Ectodermal cell (in vitro differentiated cells): ENCODE measurements around the gene ACTL6A.
A peak's percentile ranks its signal among the peaks of the same experiment; 100 is the strongest.

Experiments
- H3K27ac ChIP-seq: 2 replicates; pipeline ENCODE4 v1.7.0; 2013; ENCODE audit warnings: mild to moderate bottlenecking, low read depth, low read length; ENCODE audit not compliant: insufficient read depth, poor library complexity, severe bottlenecking
- H3K27me3 ChIP-seq: 2 replicates; pipeline ENCODE4 v1.7.0; 2013; ENCODE audit warnings: mild to moderate bottlenecking, low read length; ENCODE audit not compliant: insufficient read depth, control insufficient read depth, poor library complexity, severe bottlenecking
- H3K36me3 ChIP-seq: one replicate; pipeline ENCODE4 v1.7.0; 2013; ENCODE audit warnings: low read length; ENCODE audit not compliant: control insufficient read depth, insufficient read depth
- H3K4me1 ChIP-seq: one replicate; pipeline ENCODE4 v1.7.0; 2013; ENCODE audit warnings: low read length; ENCODE audit not compliant: control insufficient read depth, insufficient read depth
- H3K4me3 ChIP-seq: 2 replicates; pipeline ENCODE4 v1.7.0; 2013; ENCODE audit warnings: low read depth, low read length, control low read depth; ENCODE audit not compliant: insufficient read depth
- H3K9me3 ChIP-seq: 2 replicates; pipeline ENCODE4 v1.7.0; 2013; ENCODE audit warnings: mild to moderate bottlenecking, low read length, moderate library complexity; ENCODE audit not compliant: control insufficient read depth
- WGBS, 2 experiments: methylation state at CpG; one replicate each; pipeline ENCODE4 v1.1.7; 2013; ENCODE audit warnings: missing lambda C conversion rate in 2 of 2; 5-methylcytosine and 5-hydroxymethylcytosine counted together

Gene ACTL6A

GRCh38 chr3:179589143-179589542 lies 26.4 kb downstream of the ACTL6A start:
- no peak overlapping the region for H3K27ac ChIP-seq
- no peaks in the 10 kb centered on the region for H3K4me1 ChIP-seq
- no peaks in the 10 kb centered on the region for H3K9me3 ChIP-seq
- no peak overlapping the region for H3K4me3 ChIP-seq
- H3K36me3 ChIP-seq: peaks cover 52% of the 10 kb centered on the region
- no peaks in the 10 kb centered on the region for H3K27me3 ChIP-seq

GRCh38 chr3:179590669-179591068 lies 27.9 kb downstream of the ACTL6A start:
- Histone ChIP-seq H3K36me3 (peaks cover 59% of the 10 kb centered on the region), H3K27me3 (no peaks in the 10 kb centered on the region), H3K27ac (no peak overlapping the region), H3K4me3 (no peak overlapping the region), H3K9me3 (no peaks in the 10 kb centered on the region), H3K4me1 (no peaks in the 10 kb centered on the region)
- WGBS, 2 experiments: 93 to 98% methylated on average over 2 of the region's 2 CpGs

DNA sequence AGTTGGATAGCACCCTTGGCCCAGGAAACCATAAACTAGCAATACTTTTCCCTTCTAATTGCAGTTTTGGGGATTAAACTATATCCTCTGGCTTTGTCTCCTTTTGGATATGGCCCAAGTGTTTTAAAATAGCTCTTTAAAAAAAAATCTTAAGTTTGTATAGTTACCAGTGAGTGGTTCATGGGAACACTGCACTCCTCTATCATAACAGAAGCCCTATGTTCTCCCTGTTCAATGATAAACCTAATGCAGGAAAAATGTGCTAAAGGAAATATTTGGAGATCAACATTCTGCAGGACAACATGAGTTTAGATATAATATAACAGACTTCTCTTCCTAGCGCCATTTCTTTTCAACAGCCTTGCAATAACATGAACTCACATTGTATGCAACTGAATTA lies 28.6 kb downstream of the ACTL6A start:
- no peak overlapping the region for H3K4me3 ChIP-seq
- WGBS, 2 experiments: 100% methylated on average over 1 of the region's 1 CpG; no CpG with 5 or more reads in 1 of the 2 experiments
- H3K27ac ChIP-seq: no peak overlapping the region
- no peaks in the 10 kb centered on the region for H3K27me3 ChIP-seq
- peaks cover 56% of the 10 kb centered on the region for H3K36me3 ChIP-seq
- no peaks in the 10 kb centered on the region for H3K4me1 ChIP-seq
- H3K9me3 ChIP-seq: no peaks in the 10 kb centered on the region

DNA sequence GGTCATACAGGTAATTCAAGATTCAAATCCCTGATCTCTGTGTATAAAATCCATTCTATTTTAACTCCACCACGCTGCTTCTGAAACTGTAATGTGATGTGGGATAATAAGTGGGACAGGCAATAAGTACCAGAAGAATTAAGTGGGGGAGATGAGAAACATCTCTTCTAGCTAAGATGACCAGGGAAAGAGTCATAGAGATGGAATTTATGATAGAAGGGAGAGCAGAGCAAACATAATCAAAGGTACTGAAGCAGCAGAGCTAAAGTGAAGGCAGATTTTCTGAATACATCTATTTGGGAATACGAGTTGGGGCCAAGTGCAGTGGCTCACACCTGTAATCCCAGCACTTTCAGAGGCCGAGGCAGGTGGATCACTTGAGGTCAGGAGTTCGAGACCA lies 36.8 kb downstream of the ACTL6A start:
- no peaks in the 10 kb centered on the region for H3K4me1 ChIP-seq
- H3K27me3 ChIP-seq: no peaks in the 10 kb centered on the region
- peaks cover 38% of the 10 kb centered on the region for H3K36me3 ChIP-seq
- WGBS, 2 experiments: 93% methylated on average over 4 of the region's 4 CpGs
- no peaks in the 10 kb centered on the region for H3K9me3 ChIP-seq
- no peak overlapping the region for H3K27ac ChIP-seq
- H3K4me3 ChIP-seq: no peak overlapping the region

- no peaks in the 10 kb centered on the region for H3K4me1 ChIP-seq
- H3K36me3 ChIP-seq: peaks cover 13% of the 10 kb centered on the region
- WGBS, 2 experiments: 92% methylated on average over 4 of the region's 4 CpGs
- no peak overlapping the region for H3K27ac ChIP-seq
- no peak overlapping the region for H3K4me3 ChIP-seq
- no peaks in the 10 kb centered on the region for H3K9me3 ChIP-seq
- H3K27me3 ChIP-seq: no peaks in the 10 kb centered on the region
Measured at GRCh38 chr3:179603321-179603720, 40.6 kb downstream of the ACTL6A start.

DNA sequence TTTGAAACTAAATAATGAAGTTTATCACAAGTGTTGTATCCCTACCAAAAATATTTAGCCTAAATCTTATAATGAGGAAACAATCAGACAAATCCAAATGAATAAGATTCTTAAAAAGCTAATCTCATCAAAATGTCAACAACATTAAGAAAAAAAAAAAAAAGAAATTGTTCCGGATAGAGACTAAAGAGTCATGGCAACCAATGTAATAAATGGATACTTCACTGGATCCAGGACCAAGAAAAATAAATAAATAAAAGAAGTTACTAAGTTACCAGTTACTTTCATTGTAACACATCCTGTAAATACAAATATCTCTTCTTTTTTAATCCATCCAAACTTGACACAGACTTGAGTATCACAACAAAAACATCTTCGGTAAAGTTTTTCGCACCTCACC lies 41.1 kb downstream of the ACTL6A start:
- 4% methylated on average over 3 of the region's 3 CpGs; no CpG with 5 or more reads in 1 of the 2 experiments for WGBS, 2 experiments
- H3K4me3 ChIP-seq: peak overlapping the region; percentile 75
- no peaks in the 10 kb centered on the region for H3K9me3 ChIP-seq
- no peaks in the 10 kb centered on the region for H3K4me1 ChIP-seq
- H3K36me3 ChIP-seq: peaks cover 10% of the 10 kb centered on the region
- H3K27ac ChIP-seq: peak overlapping the region; percentile 71
- H3K27me3 ChIP-seq: no peaks in the 10 kb centered on the region

GRCh38 chr3:179604321-179605078 lies 41.8 kb downstream of the ACTL6A start, which contains the start of the genes MRPL47 and NDUFB5:
TSS of gene MRPL47 (minus strand) at chr3:179604638. CDS start at chr3:179604624, 14 bp downstream.
TSS of gene NDUFB5 (plus strand) at chr3:179604794. CDS start at chr3:179604816, 22 bp downstream.
- no peaks in the 10 kb centered on the region for H3K4me1 ChIP-seq
- H3K27ac ChIP-seq: peak within 1 kb of the TSS; percentile 84
- H3K4me3 ChIP-seq: peak within 1 kb of the TSS; percentile 75
- peaks cover 10% of the 10 kb centered on the region for H3K36me3 ChIP-seq
- 0% methylated on average over 45 of the region's 45 CpGs for WGBS, 2 experiments
- H3K27me3 ChIP-seq: no peaks in the 10 kb centered on the region
- H3K9me3 ChIP-seq: no peaks in the 10 kb centered on the region

DNA sequence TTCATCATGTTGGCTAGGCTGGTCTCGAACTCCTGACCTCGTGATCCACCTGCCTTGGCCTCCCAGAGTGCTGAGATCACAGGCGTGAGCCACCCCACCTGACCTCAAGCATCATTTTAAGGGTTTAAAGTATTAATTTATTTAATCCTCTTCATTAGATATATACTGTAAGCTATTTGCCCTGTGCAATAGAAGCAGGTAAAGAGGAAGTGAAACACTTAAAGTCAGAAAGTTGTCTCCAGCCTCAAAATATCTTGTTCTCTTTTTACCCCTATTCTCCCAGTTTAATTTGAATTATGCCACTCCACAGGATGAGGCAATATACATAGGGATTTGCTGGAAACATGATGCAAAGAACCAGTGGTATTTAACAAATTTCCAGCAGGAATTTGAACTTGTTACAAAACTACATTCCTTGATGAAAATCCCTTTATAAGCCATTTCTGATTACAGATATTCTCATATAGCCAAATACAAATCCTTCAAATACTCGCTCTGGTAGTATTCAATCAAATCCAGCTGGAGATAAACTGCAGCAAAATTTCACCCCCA lies 43.9 kb downstream of the ACTL6A start:
- Histone ChIP-seq H3K36me3 (no peaks in the 10 kb centered on the region), H3K27me3 (no peaks in the 10 kb centered on the region), H3K9me3 (no peaks in the 10 kb centered on the region), H3K27ac (no peak overlapping the region), H3K4me3 (no peak overlapping the region), H3K4me1 (no peaks in the 10 kb centered on the region)
- WGBS, 2 experiments: 85 to 89% methylated on average over 3 to 4 of the region's 4 CpGs

- WGBS, 2 experiments: 92 to 93% methylated on average over 6 of the region's 6 CpGs
- Histone ChIP-seq H3K36me3 (no peaks in the 10 kb centered on the region), H3K4me1 (no peaks in the 10 kb centered on the region), H3K9me3 (no peaks in the 10 kb centered on the region), H3K4me3 (no peak overlapping the region), H3K27me3 (no peaks in the 10 kb centered on the region), H3K27ac (no peak overlapping the region)
Measured at GRCh38 chr3:179608931-179609720, 46.4 kb downstream of the ACTL6A start.

DNA sequence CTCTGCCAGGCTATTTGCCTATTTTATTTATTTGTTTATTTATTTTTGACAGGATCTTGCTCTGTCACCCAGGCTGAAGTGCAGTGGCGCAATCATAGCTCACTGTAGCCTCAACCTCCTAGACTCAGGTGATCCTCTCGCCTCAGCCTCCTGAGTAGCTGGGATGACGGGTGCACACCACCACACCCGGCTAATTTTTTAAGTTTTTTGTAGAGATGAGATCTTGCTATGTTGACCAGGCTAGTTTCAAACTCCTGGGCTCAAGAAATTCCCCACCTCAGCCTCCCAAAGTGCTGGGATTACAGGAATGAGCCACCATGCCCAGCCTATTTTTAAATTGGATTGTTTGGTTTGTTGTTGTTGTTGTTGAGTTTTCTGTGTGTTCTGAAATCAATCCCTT lies 47.3 kb downstream of the ACTL6A start:
- no peaks in the 10 kb centered on the region for H3K9me3 ChIP-seq
- no peaks in the 10 kb centered on the region for H3K4me1 ChIP-seq
- no peak overlapping the region for H3K27ac ChIP-seq
- 92 to 98% methylated on average over 4 of the region's 4 CpGs for WGBS, 2 experiments
- no peak overlapping the region for H3K4me3 ChIP-seq
- H3K36me3 ChIP-seq: no peaks in the 10 kb centered on the region
- H3K27me3 ChIP-seq: no peaks in the 10 kb centered on the region
